WI38 (cell line): ENCODE results near the gene WIZ.
"Not testable (repeated sequence)": the region's sequence is repeated elsewhere in the genome, so short reads cannot be mapped to it uniquely, and the experiment has no call there.

ENCODE experiments used
- H3K4me3 ChIP-seq: 2 replicates; pipeline ENCODE4 v1.5.1; 2011; ENCODE audit warnings: low read depth, mild to moderate bottlenecking, control low read depth, low read length
- TF ChIP-seq, protein P1 (sequence below): IDR thresholded peaks from 2 replicates; pipeline ENCODE4 v1.5.1; 2012; ENCODE audit warnings: low read depth, mild to moderate bottlenecking, control low read depth, low read length

Gene WIZ

GRCh38 chr19:15449620-15450527 is at the start of gene WIZ:
Gene WIZ, minus strand, starts transcription at chr19:15449956. Its CDS starts 1,649 bp downstream, at chr19:15448307.
- H3K4me3 ChIP-seq: peak within 1 kb of the TSS; percentile 73
- TF ChIP-seq, protein P1, sequence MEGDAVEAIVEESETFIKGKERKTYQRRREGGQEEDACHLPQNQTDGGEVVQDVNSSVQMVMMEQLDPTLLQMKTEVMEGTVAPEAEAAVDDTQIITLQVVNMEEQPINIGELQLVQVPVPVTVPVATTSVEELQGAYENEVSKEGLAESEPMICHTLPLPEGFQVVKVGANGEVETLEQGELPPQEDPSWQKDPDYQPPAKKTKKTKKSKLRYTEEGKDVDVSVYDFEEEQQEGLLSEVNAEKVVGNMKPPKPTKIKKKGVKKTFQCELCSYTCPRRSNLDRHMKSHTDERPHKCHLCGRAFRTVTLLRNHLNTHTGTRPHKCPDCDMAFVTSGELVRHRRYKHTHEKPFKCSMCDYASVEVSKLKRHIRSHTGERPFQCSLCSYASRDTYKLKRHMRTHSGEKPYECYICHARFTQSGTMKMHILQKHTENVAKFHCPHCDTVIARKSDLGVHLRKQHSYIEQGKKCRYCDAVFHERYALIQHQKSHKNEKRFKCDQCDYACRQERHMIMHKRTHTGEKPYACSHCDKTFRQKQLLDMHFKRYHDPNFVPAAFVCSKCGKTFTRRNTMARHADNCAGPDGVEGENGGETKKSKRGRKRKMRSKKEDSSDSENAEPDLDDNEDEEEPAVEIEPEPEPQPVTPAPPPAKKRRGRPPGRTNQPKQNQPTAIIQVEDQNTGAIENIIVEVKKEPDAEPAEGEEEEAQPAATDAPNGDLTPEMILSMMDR: no peak

- no peak overlapping the region for H3K4me3 ChIP-seq
- TF ChIP-seq, protein P1: no peak
Measured at GRCh38 chr19:15498910-15499309, 49.2 kb upstream of the WIZ start.

- TF ChIP-seq, protein P1: no peak
- no peak overlapping the region for H3K4me3 ChIP-seq
Measured at GRCh38 chr19:15498156-15498858, 48.6 kb upstream of the WIZ start.

GRCh38 chr19:15495151-15495550 is 45.4 kb upstream of the WIZ start:
- no peak overlapping the region for H3K4me3 ChIP-seq
- TF ChIP-seq, protein P1: no peak

- no peak overlapping the region for H3K4me3 ChIP-seq
- TF ChIP-seq, protein P1: no peak
Measured at GRCh38 chr19:15488489-15489226, 38.9 kb upstream of the WIZ start.

GRCh38 chr19:15487038-15487437 is 37.3 kb upstream of the WIZ start:
- TF ChIP-seq, protein P1: no peak
- no peak overlapping the region for H3K4me3 ChIP-seq

DNA sequence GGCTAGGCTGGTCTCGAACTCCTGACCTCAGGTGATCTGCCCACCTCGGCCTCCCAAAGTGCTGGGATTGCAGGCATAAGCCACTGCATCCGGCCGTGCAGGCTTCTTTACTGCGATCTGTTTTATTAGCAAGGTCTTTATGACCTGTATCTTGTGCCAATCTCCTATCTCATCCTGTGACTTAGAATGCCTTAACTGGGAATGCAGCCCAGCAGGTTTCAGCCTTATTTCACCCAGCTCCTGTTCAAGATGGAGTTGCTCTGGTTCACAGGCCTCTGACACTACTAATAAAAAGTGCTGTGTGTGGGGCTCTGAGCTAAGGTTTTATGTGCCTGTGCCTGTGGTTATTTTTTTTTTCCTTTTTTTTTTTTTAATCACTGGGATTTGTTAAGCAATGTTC is 36.0 kb upstream of the WIZ start:
- H3K4me3 ChIP-seq: not testable (repeated sequence)

- H3K4me3 ChIP-seq: not testable (repeated sequence)
Measured at GRCh38 chr19:15480996-15481395, 31.2 kb upstream of the WIZ start.
